ENCODE data around the gene PEX12. TPM values are rescaled to one million over a fixed set of nuclear protein-coding genes. Genes with fewer than 3 reads are reported as not detected.

The PEX12 gene
- total RNA-seq, 1 donor from 2014 or later: 5.1 TPM

Other genes starting within 250 kb of the PEX12 start
- 17.6 and 20.2 TPM in 2 replicates for gene SLFN11, start 204.9 kb downstream of the PEX12 start, total RNA-seq
- 15.1 and 17.5 TPM in 2 replicates for gene SLFN12, start 146.1 kb downstream of the PEX12 start, total RNA-seq
- gene SLFN13, start 129.8 kb downstream of the PEX12 start, total RNA-seq: 9.3 and 10.0 TPM in 2 replicates
- gene SLFN12L, start 40.9 kb downstream of the PEX12 start, total RNA-seq: not detected in 2 replicates
- not detected in 2 replicates for gene SLFN14, start 17.8 kb downstream of the PEX12 start, total RNA-seq
- 216 and 228 TPM in 2 replicates for gene AP2B1, start 8.8 kb upstream of the PEX12 start, total RNA-seq
- gene RASL10B, start 153.1 kb upstream of the PEX12 start, total RNA-seq: 31.7 and 33.8 TPM in 2 replicates
- gene GAS2L2, start 174.7 kb upstream of the PEX12 start, total RNA-seq: 0.12 and 0.16 TPM in 2 replicates
- gene C17orf50, start 182.3 kb upstream of the PEX12 start, total RNA-seq: 0.23 TPM in 1 of 2 replicates, not detected in the other
- gene MMP28, start 217.1 kb upstream of the PEX12 start, total RNA-seq: 0.68 and 0.71 TPM in 2 replicates
- 300 and 320 TPM in 2 replicates for gene TAF15, start 230.9 kb upstream of the PEX12 start, total RNA-seq

Data from neural crest cell (in vitro differentiated cells).